Neural cell (in vitro differentiated cells): Measurements from ENCODE around the gene APH1B. TPM values are rescaled to one million over a fixed set of nuclear protein-coding genes. Genes with fewer than 3 reads are reported as not detected.

ENCODE experiments used
- H2AFZ ChIP-seq: fragments of 200-600, 300-800 bp; sonication (generic), shearing (Covaris generic); 2 replicates; pipeline ENCODE4 v1.6.0; 2014; ENCODE audit warnings: low read depth, mild to moderate bottlenecking, antibody characterized with exemption, low read length, moderate library complexity
- H3F3A ChIP-seq: fragments of 200-600 bp; shearing (Covaris generic); 2 replicates; pipeline ENCODE4 v1.6.1; 2016; ENCODE audit warnings: mild to moderate bottlenecking, moderate library complexity, mixed read lengths, antibody characterized with exemption, low read length; ENCODE audit not compliant: insufficient read depth, poor library complexity, severe bottlenecking
- H3K27ac ChIP-seq: fragments of 200-600, 300-800 bp; sonication (generic), shearing (Covaris generic); 2 replicates; pipeline ENCODE4 v1.5.1; 2014; ENCODE audit warnings: mild to moderate bottlenecking, low read length, moderate library complexity
- H3K27me3 ChIP-seq: fragments of 300-800, 200-600 bp; sonication (generic), shearing (Covaris generic); 2 replicates; pipeline ENCODE4 v1.6.0; 2014; ENCODE audit warnings: mild to moderate bottlenecking, low read depth, low read length, moderate library complexity; ENCODE audit not compliant: insufficient read depth
- H3K36me3 ChIP-seq: fragments of 300-800, 200-600 bp; sonication (generic), shearing (Covaris generic); 2 replicates; pipeline ENCODE4 v1.5.1; 2014; ENCODE audit warnings: mild to moderate bottlenecking, antibody characterized with exemption, low read length, moderate library complexity; ENCODE audit not compliant: insufficient read depth
- H3K4me2 ChIP-seq: fragments of 300-800, 200-600 bp; sonication (generic), shearing (Covaris generic); 2 replicates; pipeline ENCODE4 v1.6.0; 2014; ENCODE audit warnings: mild to moderate bottlenecking, low read length
- H3K4me3 ChIP-seq: fragments of 300-800, 200-600 bp; sonication (generic), shearing (Covaris generic); 2 replicates; pipeline ENCODE4 v1.5.1; 2014; ENCODE audit warnings: mild to moderate bottlenecking, low read length, moderate library complexity
- H3K79me2 ChIP-seq: fragments of 200-600 bp; shearing (Covaris generic); replicated peaks from 2 replicates; pipeline ENCODE4 v1.6.0; 2014; ENCODE audit warnings: mild to moderate bottlenecking, low read length, moderate library complexity; ENCODE audit not compliant: insufficient read depth
- H3K9ac ChIP-seq: fragments of 300-800, 200-600 bp; sonication (generic), shearing (Covaris generic); 2 replicates; pipeline ENCODE4 v1.6.1; 2016; ENCODE audit warnings: mild to moderate bottlenecking, low read length, mixed read lengths
- H3K9me2 ChIP-seq: fragments of 200-600 bp; shearing (Covaris generic); 2 replicates; pipeline ENCODE4 v1.6.1; 2016; ENCODE audit warnings: mild to moderate bottlenecking, low read length, mixed read lengths; ENCODE audit not compliant: insufficient read depth
- H3K9me3 ChIP-seq: fragments of 200-600, 300-800 bp; sonication (generic), shearing (Covaris generic); 2 replicates; pipeline ENCODE4 v1.6.1; 2016; ENCODE audit warnings: mild to moderate bottlenecking, mixed run types, low read length, moderate library complexity, mixed read lengths
- H4K20me1 ChIP-seq: fragments of 200-600 bp; shearing (Covaris generic); 2 replicates; pipeline ENCODE4 v1.6.1; 2016; ENCODE audit warnings: mild to moderate bottlenecking, mixed run types; ENCODE audit not compliant: insufficient read depth
- EP300 ChIP-seq: fragments of 450-650 bp; conservative IDR thresholded peaks from 2 replicates; pipeline ENCODE4 v1.6.1; 2014; ENCODE audit warnings: antibody characterized with exemption, mild to moderate bottlenecking, moderate library complexity; ENCODE audit not compliant: poor library complexity, severe bottlenecking
- EZH2 ChIP-seq: fragments of 200-600, 300-800 bp; shearing (Covaris generic), sonication (generic); IDR thresholded peaks from 2 replicates; pipeline ENCODE4 v1.6.1; 2014; ENCODE audit warnings: antibody characterized with exemption, low read length, borderline replicate concordance, mild to moderate bottlenecking; ENCODE audit not compliant: insufficient read depth, poor library complexity, severe bottlenecking
- MXI1 ChIP-seq: fragments of 450-650 bp; conservative IDR thresholded peaks from 2 replicates; pipeline ENCODE4 v1.6.1; 2014; ENCODE audit warnings: antibody characterized with exemption, mild to moderate bottlenecking; ENCODE audit not compliant: poor library complexity, severe bottlenecking
- POLR2AphosphoS5 ChIP-seq: IDR thresholded peaks from 2 replicates; pipeline ENCODE4 v1.6.1; 2012
- RAD21 ChIP-seq: fragments of 450-650 bp; conservative IDR thresholded peaks from 2 replicates; pipeline ENCODE4 v1.6.1; 2014; ENCODE audit warnings: antibody characterized with exemption, mild to moderate bottlenecking, moderate library complexity
- SMC3 ChIP-seq: fragments of 450-650 bp; conservative IDR thresholded peaks from 2 replicates; pipeline ENCODE4 v1.6.1; 2014; ENCODE audit warnings: antibody characterized with exemption, mild to moderate bottlenecking, moderate library complexity; ENCODE audit not compliant: poor library complexity
- TAF1 ChIP-seq: IDR thresholded peaks from 2 replicates; pipeline ENCODE4 v1.6.1; 2012; ENCODE audit warnings: low read depth
- polyA plus RNA-seq: library from polyadenylated mRNA; depleted of rRNA; stranded (reverse); fragments of >200 nt; gene quantifications from 2 replicates; pipeline ENCODE4 v1.2.3, GENCODE V29; 2014
- TF ChIP-seq, protein P1 (sequence below): IDR thresholded peaks from 2 replicates; pipeline ENCODE4 v1.6.1; 2012; ENCODE audit warnings: borderline replicate concordance
- TF ChIP-seq, protein P2 (sequence below): fragments of 450-650 bp; IDR thresholded peaks from 2 replicates; pipeline ENCODE4 v1.5.1; 2014; ENCODE audit warnings: antibody characterized with exemption, mild to moderate bottlenecking, moderate library complexity; ENCODE audit not compliant: poor library complexity, severe bottlenecking

APH1B gene
- polyA plus RNA-seq, 1 donor from 2014 or later = 14.6 TPM

DNA sequence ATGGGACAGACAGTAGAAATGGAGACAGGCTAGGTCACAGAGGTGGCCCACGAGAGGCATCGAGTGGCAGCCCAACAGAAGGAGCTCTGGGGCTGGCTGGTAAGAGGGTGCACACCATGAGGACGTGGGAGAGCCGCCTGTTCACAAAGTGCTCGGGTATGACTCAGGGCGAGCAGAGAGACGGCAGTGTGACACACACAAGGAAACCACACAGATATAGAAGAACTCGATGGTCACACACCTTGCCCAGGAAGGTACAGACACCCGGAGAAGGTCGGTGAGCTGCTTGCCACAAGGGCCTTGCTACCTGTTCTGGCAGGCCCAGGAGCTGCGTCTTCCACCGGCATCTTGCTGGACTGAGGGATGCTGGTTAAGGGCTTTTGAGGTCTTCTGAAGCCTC is 54.1 kb downstream of the APH1B start:
- H3K9me3 ChIP-seq = no peaks in the 10 kb centered on the region
- no peaks in the 10 kb centered on the region for H3K79me2 ChIP-seq
- no peaks in the 10 kb centered on the region for H3F3A ChIP-seq
- no peak overlapping the region for H3K9ac ChIP-seq
- no peaks in the 10 kb centered on the region for H3K27me3 ChIP-seq
- no peaks in the 10 kb centered on the region for H3K9me2 ChIP-seq
- H3K4me2 ChIP-seq = no peak overlapping the region
- no peak overlapping the region for H3K27ac ChIP-seq
- H4K20me1 ChIP-seq = no peaks in the 10 kb centered on the region
- H2AFZ ChIP-seq = no peak overlapping the region
- H3K36me3 ChIP-seq = no peaks in the 10 kb centered on the region
- no peak overlapping the region for H3K4me3 ChIP-seq
- TF ChIP-seq SMC3 (no peak), RAD21 (no peak), POLR2AphosphoS5 (no peak), MXI1 (no peak)
- TF ChIP-seq, protein P1, sequence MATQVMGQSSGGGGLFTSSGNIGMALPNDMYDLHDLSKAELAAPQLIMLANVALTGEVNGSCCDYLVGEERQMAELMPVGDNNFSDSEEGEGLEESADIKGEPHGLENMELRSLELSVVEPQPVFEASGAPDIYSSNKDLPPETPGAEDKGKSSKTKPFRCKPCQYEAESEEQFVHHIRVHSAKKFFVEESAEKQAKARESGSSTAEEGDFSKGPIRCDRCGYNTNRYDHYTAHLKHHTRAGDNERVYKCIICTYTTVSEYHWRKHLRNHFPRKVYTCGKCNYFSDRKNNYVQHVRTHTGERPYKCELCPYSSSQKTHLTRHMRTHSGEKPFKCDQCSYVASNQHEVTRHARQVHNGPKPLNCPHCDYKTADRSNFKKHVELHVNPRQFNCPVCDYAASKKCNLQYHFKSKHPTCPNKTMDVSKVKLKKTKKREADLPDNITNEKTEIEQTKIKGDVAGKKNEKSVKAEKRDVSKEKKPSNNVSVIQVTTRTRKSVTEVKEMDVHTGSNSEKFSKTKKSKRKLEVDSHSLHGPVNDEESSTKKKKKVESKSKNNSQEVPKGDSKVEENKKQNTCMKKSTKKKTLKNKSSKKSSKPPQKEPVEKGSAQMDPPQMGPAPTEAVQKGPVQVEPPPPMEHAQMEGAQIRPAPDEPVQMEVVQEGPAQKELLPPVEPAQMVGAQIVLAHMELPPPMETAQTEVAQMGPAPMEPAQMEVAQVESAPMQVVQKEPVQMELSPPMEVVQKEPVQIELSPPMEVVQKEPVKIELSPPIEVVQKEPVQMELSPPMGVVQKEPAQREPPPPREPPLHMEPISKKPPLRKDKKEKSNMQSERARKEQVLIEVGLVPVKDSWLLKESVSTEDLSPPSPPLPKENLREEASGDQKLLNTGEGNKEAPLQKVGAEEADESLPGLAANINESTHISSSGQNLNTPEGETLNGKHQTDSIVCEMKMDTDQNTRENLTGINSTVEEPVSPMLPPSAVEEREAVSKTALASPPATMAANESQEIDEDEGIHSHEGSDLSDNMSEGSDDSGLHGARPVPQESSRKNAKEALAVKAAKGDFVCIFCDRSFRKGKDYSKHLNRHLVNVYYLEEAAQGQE = no peak

DNA sequence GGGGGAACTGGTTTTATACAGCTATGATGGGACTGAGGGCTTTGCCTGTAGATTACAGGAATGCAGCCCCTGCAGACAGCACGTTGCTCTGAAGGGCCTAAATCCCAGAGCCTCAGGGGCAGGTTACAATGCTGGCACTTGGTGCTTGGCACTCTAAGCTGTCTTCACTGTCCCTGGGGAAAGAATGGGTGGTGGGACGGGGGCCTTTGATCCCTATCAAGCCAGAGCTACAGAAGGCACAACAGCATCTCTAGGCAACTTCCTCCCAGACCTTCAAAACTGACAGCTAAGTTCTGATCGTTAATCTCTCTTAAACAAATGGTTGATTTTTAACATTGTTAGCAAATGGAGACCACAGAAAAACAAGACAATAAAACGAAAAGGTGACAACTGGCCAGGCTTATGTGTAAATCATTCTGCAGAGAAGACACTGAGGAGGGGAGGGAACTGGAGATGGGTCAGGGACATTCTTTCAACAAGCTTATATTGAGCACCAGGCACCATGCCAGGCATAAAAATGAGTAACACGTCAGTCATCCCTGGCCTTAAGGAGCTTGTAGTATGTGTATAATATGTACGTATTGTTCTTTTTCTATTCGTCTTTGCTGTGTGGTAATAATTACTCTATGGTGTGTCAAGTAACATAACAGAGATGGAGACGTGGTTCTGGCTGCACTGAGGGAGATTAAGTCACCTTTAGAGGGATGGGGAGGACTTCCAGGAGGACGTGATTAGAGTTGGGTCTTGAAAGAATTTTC is 55.1 kb downstream of the APH1B start:
- Histone ChIP-seq H3K36me3 (no peaks in the 10 kb centered on the region), H3K9me2 (no peaks in the 10 kb centered on the region), H2AFZ (no peak overlapping the region), H3K27ac (no peak overlapping the region), H3K27me3 (no peaks in the 10 kb centered on the region), H3K9me3 (no peaks in the 10 kb centered on the region), H4K20me1 (no peaks in the 10 kb centered on the region), H3K4me3 (no peak overlapping the region), H3F3A (no peaks in the 10 kb centered on the region), H3K9ac (no peak overlapping the region), H3K4me2 (no peak overlapping the region), H3K79me2 (no peaks in the 10 kb centered on the region)
- TF ChIP-seq, protein P2, sequence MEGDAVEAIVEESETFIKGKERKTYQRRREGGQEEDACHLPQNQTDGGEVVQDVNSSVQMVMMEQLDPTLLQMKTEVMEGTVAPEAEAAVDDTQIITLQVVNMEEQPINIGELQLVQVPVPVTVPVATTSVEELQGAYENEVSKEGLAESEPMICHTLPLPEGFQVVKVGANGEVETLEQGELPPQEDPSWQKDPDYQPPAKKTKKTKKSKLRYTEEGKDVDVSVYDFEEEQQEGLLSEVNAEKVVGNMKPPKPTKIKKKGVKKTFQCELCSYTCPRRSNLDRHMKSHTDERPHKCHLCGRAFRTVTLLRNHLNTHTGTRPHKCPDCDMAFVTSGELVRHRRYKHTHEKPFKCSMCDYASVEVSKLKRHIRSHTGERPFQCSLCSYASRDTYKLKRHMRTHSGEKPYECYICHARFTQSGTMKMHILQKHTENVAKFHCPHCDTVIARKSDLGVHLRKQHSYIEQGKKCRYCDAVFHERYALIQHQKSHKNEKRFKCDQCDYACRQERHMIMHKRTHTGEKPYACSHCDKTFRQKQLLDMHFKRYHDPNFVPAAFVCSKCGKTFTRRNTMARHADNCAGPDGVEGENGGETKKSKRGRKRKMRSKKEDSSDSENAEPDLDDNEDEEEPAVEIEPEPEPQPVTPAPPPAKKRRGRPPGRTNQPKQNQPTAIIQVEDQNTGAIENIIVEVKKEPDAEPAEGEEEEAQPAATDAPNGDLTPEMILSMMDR = no peak
- no peak for TF ChIP-seq EZH2
- TF ChIP-seq SMC3 = no peak
- TF ChIP-seq POLR2AphosphoS5 = no peak
- no peak for TF ChIP-seq EP300
- TF ChIP-seq MXI1 = no peak
- TF ChIP-seq TAF1 = no peak
- TF ChIP-seq RAD21 = no peak
- TF ChIP-seq, protein P1 = no peak
